ENCODE data around the gene TNFRSF21. TPM values are rescaled to one million over a fixed set of nuclear protein-coding genes. Genes with fewer than 3 reads are reported as not detected.
"Not testable (repeated sequence)": the region's sequence is repeated elsewhere in the genome, so short reads cannot be mapped to it uniquely, and the experiment has no call there.

TNFRSF21 gene
- total RNA-seq, 1 experiment from 2014 or later: 172 TPM

GRCh38 chr6:47276377-47276776 lies 33.3 kb downstream of the TNFRSF21 start:
- CTCF ChIA-PET: interaction anchor here (0.7 kb wide), 1 partner anchor 14 kb away, joined by 3 read pairs; no protein-coding TSS in a partner anchor
- Histone ChIP-seq H4K20me1 (ENCODE audit: insufficient read depth) (peaks cover 90% of the 10 kb centered on the region), H2AFZ (no peak overlapping the region), H3F3A (ENCODE audit: insufficient read depth, low read depth) (peaks cover 75% of the 10 kb centered on the region), H3K4me3 (no peak overlapping the region), H3K27ac (0 out of 2 replicates have a peak overlapping the region, but pooled peaks have one; percentile 28), H3K9me2 (ENCODE audit: insufficient read depth) (no peaks in the 10 kb centered on the region), H3K79me2 (ENCODE audit: low read depth) (peaks cover 99% of the 10 kb centered on the region), H3K27me3 (ENCODE audit: insufficient read depth, low read depth) (no peaks in the 10 kb centered on the region), H3K4me1 (replicated peaks; ENCODE audit: insufficient read depth) (peaks cover 49% of the 10 kb centered on the region), H3K9me3 (ENCODE audit: insufficient read depth, low read depth) (no peaks in the 10 kb centered on the region), H3K4me2 (no peak overlapping the region), H3K36me3 (ENCODE audit: low read depth) (peaks cover 89% of the 10 kb centered on the region)
- intact Hi-C loops (cut with micrococcal nuclease; ENCODE audit: unreplicated experiment): no loop called here
- BruUV-seq (replicated peaks): no TSS peak
- TF ChIP-seq EZH2 (IDR thresholded peaks at IDR 0.05; ENCODE audit: low read depth): no peak
- no peak for TF ChIP-seq CTCF (conservative IDR thresholded peaks at IDR 0.05)
- POLR2A ChIA-PET (ENCODE audit: unreplicated experiment): interaction anchor here (0.6 to 0.7 kb wide), 2 partner anchors 195 to 654 kb away, joined by 3 to 5 read pairs; no protein-coding TSS in a partner anchor
- peak in 1 of 2 experiments; percentile 16 for DNase-seq

- Histone ChIP-seq H3K36me3 (ENCODE audit: low read depth) (peaks cover 92% of the 10 kb centered on the region), H3K27ac (no peak overlapping the region), H3K4me3 (no peak overlapping the region), H3K9me2 (ENCODE audit: insufficient read depth) (no peaks in the 10 kb centered on the region), H3K4me1 (replicated peaks; ENCODE audit: insufficient read depth) (peaks cover 43% of the 10 kb centered on the region), H4K20me1 (ENCODE audit: insufficient read depth) (peaks cover 93% of the 10 kb centered on the region), H3K79me2 (ENCODE audit: low read depth) (peaks cover 100% of the 10 kb centered on the region), H3F3A (ENCODE audit: insufficient read depth, low read depth) (peaks cover 79% of the 10 kb centered on the region), H3K27me3 (ENCODE audit: insufficient read depth, low read depth) (no peaks in the 10 kb centered on the region), H3K9me3 (ENCODE audit: insufficient read depth, low read depth) (no peaks in the 10 kb centered on the region), H3K4me2 (no peak overlapping the region), H2AFZ (no peak overlapping the region)
- POLR2A ChIA-PET (ENCODE audit: unreplicated experiment): interaction anchor here (0.5 kb wide), 1 partner anchor 12 kb away, joined by 37 read pairs; no protein-coding TSS in a partner anchor
- no TSS peak for BruUV-seq (replicated peaks)
- peak in 1 of 2 experiments; percentile 16 for DNase-seq
- CTCF ChIA-PET: no interaction called here
- TF ChIP-seq EZH2 (IDR thresholded peaks at IDR 0.05; ENCODE audit: low read depth) (no peak), CTCF (conservative IDR thresholded peaks at IDR 0.05) (no peak)
- intact Hi-C loops (cut with micrococcal nuclease; ENCODE audit: unreplicated experiment): no loop called here
Observed at GRCh38 chr6:47275640-47276039, 34.1 kb downstream of the TNFRSF21 start.

- CTCF ChIA-PET; intact Hi-C loops (cut with micrococcal nuclease; ENCODE audit: unreplicated experiment); POLR2A ChIA-PET (ENCODE audit: unreplicated experiment): not testable (repeated sequence)
Observed at GRCh38 chr6:47275132-47275531, 34.6 kb downstream of the TNFRSF21 start.

More at GRCh38 chr6:47275132-47275531, 34.6 kb downstream of the TNFRSF21 start:
- H3K27me3 ChIP-seq (ENCODE audit: insufficient read depth, low read depth); H3K9me3 ChIP-seq (ENCODE audit: insufficient read depth, low read depth); BruUV-seq (replicated peaks); H3K4me2 ChIP-seq; H3K9me2 ChIP-seq (ENCODE audit: insufficient read depth); H3K4me3 ChIP-seq; H3K27ac ChIP-seq; DNase-seq; H2AFZ ChIP-seq: not testable (repeated sequence)
- H3F3A ChIP-seq (ENCODE audit: insufficient read depth, low read depth): peaks cover 74% of the 10 kb centered on the region
- H3K36me3 ChIP-seq (ENCODE audit: low read depth): peaks cover 89% of the 10 kb centered on the region
- H4K20me1 ChIP-seq (ENCODE audit: insufficient read depth): peaks cover 93% of the 10 kb centered on the region
- H3K79me2 ChIP-seq (ENCODE audit: low read depth): peaks cover 100% of the 10 kb centered on the region
- peaks cover 43% of the 10 kb centered on the region for H3K4me1 ChIP-seq (replicated peaks; ENCODE audit: insufficient read depth)
